Psoas muscle (tissue), 8 donors: ENCODE measurements around the gene LGALS4. TPM values are rescaled to one million over a fixed set of nuclear protein-coding genes. Genes with fewer than 3 reads are reported as not detected.
"Not testable (repeated sequence)": the region's sequence is repeated elsewhere in the genome, so short reads cannot be mapped to it uniquely, and the experiment has no call there.

Experiments used
- ATAC-seq, 4 donors: fragments of 200-7000 bp; cut with Tn5 transposase; one replicate each; pipeline ENCODE4 v1.9.1; 2020; ENCODE audit warnings: moderate library complexity in 3 of 4, mild to moderate bottlenecking in 2 of 4
- DNase-seq, 2 donors: peaks; one replicate each; pipeline ENCODE4 v3.0.0-alpha.2; 2020
- H3K27ac ChIP-seq: fragments of 200-600 bp; one replicate; pipeline ENCODE4 v1.8.0; 2022
- H3K27me3 ChIP-seq, 3 donors: fragments of 200-600 bp in 1 of 3; one replicate each; pipeline versions ENCODE4 v1.6.1 to v1.8.0; 2013 to 2022; ENCODE audit warnings: low read length in 2 of 3, mild to moderate bottlenecking in 2 of 3, moderate library complexity in 1 of 3; ENCODE audit not compliant: insufficient read depth in 3 of 3
- H3K36me3 ChIP-seq, 2 donors: fragments of 200-600 bp in 1 of 2; one replicate each; pipeline versions ENCODE4 v1.6.1 to v1.8.0; 2013 to 2022; ENCODE audit warnings: low read depth in 1 of 2, mild to moderate bottlenecking in 1 of 2, moderate library complexity in 1 of 2; ENCODE audit not compliant: insufficient read depth in 1 of 2
- H3K4me1 ChIP-seq: fragments of 200-600 bp; one replicate; pipeline ENCODE4 v1.8.0; 2022
- H3K4me3 ChIP-seq: fragments of 200-600 bp; one replicate; pipeline ENCODE4 v1.8.0; 2022; ENCODE audit warnings: mild to moderate bottlenecking
- H3K9me3 ChIP-seq: fragments of 200-600 bp; one replicate; pipeline ENCODE4 v1.8.0; 2022
- WGBS, 3 donors: extraction: QIAGEN DNeasy Blood & Tissue Kit; methylation state at CpG; one replicate each; pipeline versions ENCODE4 v1.1.6 to v1.1.7; 2013; 5-methylcytosine and 5-hydroxymethylcytosine counted together
- intact Hi-C, 2 donors: fragments of 100-400 bp; cut with DNase I; formaldehyde crosslinking; loops; one replicate each; pipeline versions ENCODE4 v1.11.0 to v1.14.2; 2022
- polyA plus RNA-seq, 3 donors: library from polyadenylated mRNA; stranded (reverse); fragments of 200-250 nt; gene quantifications; one replicate each; pipeline ENCODE4 v1.2.3, GENCODE V29; 2013
- total RNA-seq, 4 donors: library from RNA; stranded (reverse); fragmentation: NEBNext Ultra II Directional in 2 of 4; extraction: Animal tissue kit (Norgen Biotek cat#: 25700) in 2 of 4; gene quantifications; one replicate each; pipeline versions ENCODE4 v1.2.1 to v1.2.4, GENCODE V29; 2021 to 2023
- TF ChIP-seq, protein P1 (sequence below): fragments of 200-600 bp; IDR thresholded peaks from one replicate; pipeline ENCODE4 v1.8.0; 2022; ENCODE audit warnings: antibody characterized with exemption
- donor health status: healthy with polysubstance abuse.
- donor health status: DM: no; HTN: no; CAD: no; lungs with moderate emphysema.
- donor health status: Bipolar disorder and iron deficiency.
- donor health status: healthy.
- donor health status: DM: yes; HTN: yes; CAD: no.
- donor health status: DM: no; HTN: no; CAD: no.
- donor health status: DM: no; HTN: no; CAD: no.
- donor health status: DM: yes; HTN: yes; CAD: no.

Gene LGALS4
- total and polyA plus RNA-seq, 7 donors = 0.31 to 2.0 (median 0.64) TPM

GRCh38 chr19:38819231-38819920 is 6.6 kb upstream of the LGALS4 start:
- Histone ChIP-seq H3K4me3 (no peak overlapping the region), H3K9me3 (no peaks in the 10 kb centered on the region), H3K27me3 (no peaks in the 10 kb centered on the region), H3K27ac (peak overlapping the region; percentile 60), H3K4me1 (peaks cover 17% of the 10 kb centered on the region), H3K36me3 (peaks cover 4 to 62% of the 10 kb centered on the region in 2 donors)
- WGBS, 3 donors = 59 to 73% (median 66%) methylated on average over 13 of the region's 13 CpGs
- TF ChIP-seq, protein P1, sequence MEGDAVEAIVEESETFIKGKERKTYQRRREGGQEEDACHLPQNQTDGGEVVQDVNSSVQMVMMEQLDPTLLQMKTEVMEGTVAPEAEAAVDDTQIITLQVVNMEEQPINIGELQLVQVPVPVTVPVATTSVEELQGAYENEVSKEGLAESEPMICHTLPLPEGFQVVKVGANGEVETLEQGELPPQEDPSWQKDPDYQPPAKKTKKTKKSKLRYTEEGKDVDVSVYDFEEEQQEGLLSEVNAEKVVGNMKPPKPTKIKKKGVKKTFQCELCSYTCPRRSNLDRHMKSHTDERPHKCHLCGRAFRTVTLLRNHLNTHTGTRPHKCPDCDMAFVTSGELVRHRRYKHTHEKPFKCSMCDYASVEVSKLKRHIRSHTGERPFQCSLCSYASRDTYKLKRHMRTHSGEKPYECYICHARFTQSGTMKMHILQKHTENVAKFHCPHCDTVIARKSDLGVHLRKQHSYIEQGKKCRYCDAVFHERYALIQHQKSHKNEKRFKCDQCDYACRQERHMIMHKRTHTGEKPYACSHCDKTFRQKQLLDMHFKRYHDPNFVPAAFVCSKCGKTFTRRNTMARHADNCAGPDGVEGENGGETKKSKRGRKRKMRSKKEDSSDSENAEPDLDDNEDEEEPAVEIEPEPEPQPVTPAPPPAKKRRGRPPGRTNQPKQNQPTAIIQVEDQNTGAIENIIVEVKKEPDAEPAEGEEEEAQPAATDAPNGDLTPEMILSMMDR = no peak
- intact Hi-C loops = loop anchor here in 1 of 2 donors (5.0 kb wide), 1 partner anchor 37 kb away; no protein-coding TSS in a partner anchor
- ATAC-seq = peak; percentile 61 to 83 (median 78)
- peak in 1 of 2 donors; percentile 54 for DNase-seq

- intact Hi-C loops = loop anchor here in 1 of 2 donors (5.0 kb wide), 1 partner anchor 35 kb away; no protein-coding TSS in a partner anchor
- TF ChIP-seq, protein P1 = no peak
- no peaks in the 10 kb centered on the region for H3K27me3 ChIP-seq
- ATAC-seq (no peak), DNase-seq (no peak)
- H3K9me3 ChIP-seq = no peaks in the 10 kb centered on the region
- 91 to 93% (median 93%) methylated on average over 15 of the region's 15 CpGs for WGBS, 3 donors
- peaks cover 0 to 46% of the 10 kb centered on the region in 2 donors for H3K36me3 ChIP-seq
- no peak overlapping the region for H3K4me3 ChIP-seq
- H3K27ac ChIP-seq = no peak overlapping the region
- H3K4me1 ChIP-seq = peaks cover 17% of the 10 kb centered on the region
Measured at GRCh38 chr19:38817081-38817480, 4.3 kb upstream of the LGALS4 start.

GRCh38 chr19:38816131-38816750 is 3.5 kb upstream of the LGALS4 start:
- DNase-seq (no peak), ATAC-seq (no peak)
- Histone ChIP-seq H3K27me3 (no peaks in the 10 kb centered on the region), H3K4me3 (no peak overlapping the region), H3K4me1 (peaks cover 17% of the 10 kb centered on the region), H3K36me3 (peaks cover 0 to 44% of the 10 kb centered on the region in 2 donors), H3K9me3 (no peaks in the 10 kb centered on the region), H3K27ac (no peak overlapping the region)
- 93 to 94% (median 93%) methylated on average over 18 of the region's 18 CpGs for WGBS, 3 donors
- intact Hi-C loops = loop anchor here in 1 of 2 donors (5.0 kb wide), 1 partner anchor 34 kb away; no protein-coding TSS in a partner anchor
- TF ChIP-seq, protein P1 = no peak

DNA sequence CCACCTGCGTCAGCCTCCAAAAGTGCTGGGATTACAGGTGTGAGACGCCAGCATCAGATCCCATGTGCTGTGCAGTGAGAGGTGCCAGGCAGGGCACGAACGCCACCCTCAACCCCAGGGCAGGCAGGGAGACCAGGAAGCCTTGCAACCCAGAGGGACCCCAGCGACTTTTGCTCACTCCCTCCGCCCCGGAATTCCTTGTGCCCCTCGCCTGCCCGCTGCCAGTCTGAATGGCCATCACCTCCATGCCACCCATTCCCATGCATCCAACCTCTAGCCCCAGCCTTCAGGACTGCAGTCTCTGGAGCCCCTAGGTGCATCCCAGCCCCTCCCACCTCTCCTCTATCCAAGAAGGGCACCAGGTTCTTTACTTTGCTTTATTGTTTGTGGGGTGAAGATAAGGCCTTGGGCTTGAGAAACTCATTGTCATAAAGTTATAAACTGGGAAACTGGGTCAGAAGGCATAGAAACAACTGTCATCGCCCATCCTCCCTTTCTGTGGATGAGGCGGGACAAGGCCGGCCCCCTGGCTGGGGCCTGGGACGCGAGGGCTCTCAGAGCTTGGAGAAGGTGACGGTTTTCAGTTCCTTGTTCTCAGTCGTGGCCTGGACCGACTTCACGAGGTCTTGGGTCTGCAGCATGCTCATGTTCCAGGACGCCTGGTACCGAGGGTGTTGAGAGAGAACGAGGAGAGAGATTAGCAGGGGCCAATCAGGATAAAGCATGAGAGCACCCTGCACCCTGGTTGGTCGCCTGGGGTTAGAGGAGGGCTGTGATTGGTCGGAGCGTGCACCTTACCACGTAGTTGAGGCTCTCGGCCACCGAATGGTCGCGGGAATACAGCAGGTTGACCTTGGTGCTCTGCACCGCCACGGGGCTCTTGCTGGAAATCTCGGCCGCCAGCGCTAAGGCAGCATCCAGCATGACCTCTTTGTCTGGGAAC is 2.6 kb upstream of the LGALS4 start:
- H3K9me3 ChIP-seq = no peaks in the 10 kb centered on the region
- peaks cover 0 to 39% of the 10 kb centered on the region in 2 donors for H3K36me3 ChIP-seq
- H3K4me3 ChIP-seq = no peak overlapping the region
- H3K27me3 ChIP-seq = no peaks in the 10 kb centered on the region
- ATAC-seq (peak in 1 of 4 donors; percentile 23), DNase-seq (no peak)
- WGBS, 3 donors = 80 to 88% (median 84%) methylated on average over 34 of the region's 34 CpGs
- peaks cover 12% of the 10 kb centered on the region for H3K4me1 ChIP-seq
- TF ChIP-seq, protein P1 = no peak
- no peak overlapping the region for H3K27ac ChIP-seq
- intact Hi-C loops = loop anchor here in 1 of 2 donors (5.0 kb wide), 1 partner anchor 33 kb away; no protein-coding TSS in a partner anchor

GRCh38 chr19:38813932-38814331 is 1.2 kb upstream of the LGALS4 start:
- H3K4me1 ChIP-seq, DNase-seq, H3K27ac ChIP-seq, H3K4me3 ChIP-seq, H3K9me3 ChIP-seq, ATAC-seq, intact Hi-C loops, H3K27me3 ChIP-seq: not testable (repeated sequence)
- 66 to 83% (median 67%) methylated on average over 2 of the region's 2 CpGs for WGBS, 3 donors
- H3K36me3 ChIP-seq = peaks cover 0 to 39% of the 10 kb centered on the region in 2 donors
